ENCODE results near the gene SNCG. TPM values are rescaled to one million over a fixed set of nuclear protein-coding genes. Genes with fewer than 3 reads are reported as not detected.
A peak's percentile ranks its signal among the peaks of the same experiment; 100 is the strongest.

The SNCG gene
- 10 to 100 TPM; 20.9 to 33.8 TPM for total RNA-seq

DNA sequence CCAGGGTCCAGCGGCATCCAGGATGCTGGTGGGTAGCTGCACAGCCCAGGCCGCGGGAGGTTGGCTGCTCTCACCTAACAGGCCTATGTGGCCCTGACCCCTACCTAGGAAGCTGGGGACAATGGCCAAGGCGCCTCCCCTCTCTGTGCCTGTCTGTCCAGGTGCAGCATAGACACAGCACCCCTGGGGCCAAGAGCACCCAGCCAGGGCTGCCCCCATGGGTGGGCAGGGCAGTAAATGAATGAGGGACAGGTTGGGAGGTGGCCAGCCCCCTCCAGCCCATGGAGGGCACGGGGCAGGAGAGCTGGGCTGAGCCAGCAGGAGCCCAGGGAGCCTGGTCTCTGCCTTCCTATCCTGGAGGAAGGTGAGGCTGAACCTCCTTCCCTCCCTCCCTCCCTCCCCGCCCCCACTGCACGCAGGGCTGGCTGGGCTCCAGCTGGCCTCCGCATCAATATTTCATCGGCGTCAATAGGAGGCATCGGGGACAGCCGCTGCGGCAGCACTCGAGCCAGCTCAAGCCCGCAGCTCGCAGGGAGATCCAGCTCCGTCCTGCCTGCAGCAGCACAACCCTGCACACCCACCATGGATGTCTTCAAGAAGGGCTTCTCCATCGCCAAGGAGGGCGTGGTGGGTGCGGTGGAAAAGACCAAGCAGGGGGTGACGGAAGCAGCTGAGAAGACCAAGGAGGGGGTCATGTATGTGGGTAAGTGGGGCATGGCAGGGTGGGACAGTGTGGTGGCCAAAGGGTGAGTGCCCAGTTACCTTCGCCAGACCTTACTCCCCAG is at the start of gene SNCG:
SNCG (plus strand) TSS at position 484 of the 785 bp plus-strand sequence; CDS start at position 583, 99 bp downstream.
- no peaks in the 10 kb centered on the region for H3K9me3 ChIP-seq
- peaks cover 0 to 65% of the 10 kb centered on the region in 2 donors for H3K4me1 ChIP-seq
- H3K36me3 ChIP-seq = no peaks in the 10 kb centered on the region
- H3K27me3 ChIP-seq = no peaks in the 10 kb centered on the region
- H3K4me3 ChIP-seq = peak within 1 kb of the TSS; percentile 40 to 50
- TF ChIP-seq, protein P1, sequence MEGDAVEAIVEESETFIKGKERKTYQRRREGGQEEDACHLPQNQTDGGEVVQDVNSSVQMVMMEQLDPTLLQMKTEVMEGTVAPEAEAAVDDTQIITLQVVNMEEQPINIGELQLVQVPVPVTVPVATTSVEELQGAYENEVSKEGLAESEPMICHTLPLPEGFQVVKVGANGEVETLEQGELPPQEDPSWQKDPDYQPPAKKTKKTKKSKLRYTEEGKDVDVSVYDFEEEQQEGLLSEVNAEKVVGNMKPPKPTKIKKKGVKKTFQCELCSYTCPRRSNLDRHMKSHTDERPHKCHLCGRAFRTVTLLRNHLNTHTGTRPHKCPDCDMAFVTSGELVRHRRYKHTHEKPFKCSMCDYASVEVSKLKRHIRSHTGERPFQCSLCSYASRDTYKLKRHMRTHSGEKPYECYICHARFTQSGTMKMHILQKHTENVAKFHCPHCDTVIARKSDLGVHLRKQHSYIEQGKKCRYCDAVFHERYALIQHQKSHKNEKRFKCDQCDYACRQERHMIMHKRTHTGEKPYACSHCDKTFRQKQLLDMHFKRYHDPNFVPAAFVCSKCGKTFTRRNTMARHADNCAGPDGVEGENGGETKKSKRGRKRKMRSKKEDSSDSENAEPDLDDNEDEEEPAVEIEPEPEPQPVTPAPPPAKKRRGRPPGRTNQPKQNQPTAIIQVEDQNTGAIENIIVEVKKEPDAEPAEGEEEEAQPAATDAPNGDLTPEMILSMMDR (IDR thresholded peaks at IDR 0.05) = no peak
- peak within 1 kb of the TSS; percentile 79 to 80 for H3K27ac ChIP-seq
- no peak for DNase-seq (ENCODE audit: low spot score)

- no peaks in the 10 kb centered on the region for H3K4me1 ChIP-seq
- no peaks in the 10 kb centered on the region for H3K27me3 ChIP-seq
- H3K4me3 ChIP-seq = no peak overlapping the region
- no peaks in the 10 kb centered on the region for H3K9me3 ChIP-seq
- H3K36me3 ChIP-seq = peaks cover 38% of the 10 kb centered on the region
- DNase-seq (ENCODE audit: low spot score) = no peak
- TF ChIP-seq, protein P1 (IDR thresholded peaks at IDR 0.05) = no peak
- H3K27ac ChIP-seq = no peak overlapping the region
These were observed 43.7 kb upstream of the SNCG start for GRCh38 chr10:86914734-86915133.

DNA sequence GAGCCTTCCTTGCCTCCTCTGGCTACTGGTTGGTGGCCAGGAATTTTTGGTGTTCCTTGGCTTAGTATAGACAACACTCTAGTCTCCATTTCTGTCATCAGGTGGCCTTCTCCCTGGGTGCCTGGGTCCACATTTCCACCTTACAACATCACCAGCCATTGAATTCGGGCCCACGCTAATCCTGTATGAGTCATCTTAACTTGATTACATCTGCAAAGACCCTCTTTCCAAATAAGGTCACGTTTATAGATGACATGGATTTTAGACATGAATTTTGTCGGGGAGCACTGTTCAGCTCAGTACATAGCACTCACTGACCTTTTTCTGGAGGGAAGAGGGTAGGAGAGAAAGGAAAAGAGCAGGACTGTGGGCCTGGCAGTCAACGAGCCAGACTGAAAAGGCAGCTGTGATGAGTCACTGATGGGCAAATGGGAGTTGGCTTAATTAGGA is 40.4 kb upstream of the SNCG start:
- Histone ChIP-seq H3K9me3 (no peaks in the 10 kb centered on the region), H3K27ac (peak overlapping the region; percentile 1 to 54), H3K4me1 (no peaks in the 10 kb centered on the region), H3K27me3 (no peaks in the 10 kb centered on the region), H3K4me3 (no peak overlapping the region), H3K36me3 (peaks cover 48% of the 10 kb centered on the region)
- TF ChIP-seq, protein P1 (IDR thresholded peaks at IDR 0.05) = no peak
- DNase-seq (ENCODE audit: low spot score) = no peak

- TF ChIP-seq, protein P1 (IDR thresholded peaks at IDR 0.05) = no peak
- no peak for DNase-seq (ENCODE audit: low spot score)
- no peak overlapping the region for H3K27ac ChIP-seq
These were observed 35.8 kb upstream of the SNCG start for GRCh38 chr10:86922553-86922961.

DNA sequence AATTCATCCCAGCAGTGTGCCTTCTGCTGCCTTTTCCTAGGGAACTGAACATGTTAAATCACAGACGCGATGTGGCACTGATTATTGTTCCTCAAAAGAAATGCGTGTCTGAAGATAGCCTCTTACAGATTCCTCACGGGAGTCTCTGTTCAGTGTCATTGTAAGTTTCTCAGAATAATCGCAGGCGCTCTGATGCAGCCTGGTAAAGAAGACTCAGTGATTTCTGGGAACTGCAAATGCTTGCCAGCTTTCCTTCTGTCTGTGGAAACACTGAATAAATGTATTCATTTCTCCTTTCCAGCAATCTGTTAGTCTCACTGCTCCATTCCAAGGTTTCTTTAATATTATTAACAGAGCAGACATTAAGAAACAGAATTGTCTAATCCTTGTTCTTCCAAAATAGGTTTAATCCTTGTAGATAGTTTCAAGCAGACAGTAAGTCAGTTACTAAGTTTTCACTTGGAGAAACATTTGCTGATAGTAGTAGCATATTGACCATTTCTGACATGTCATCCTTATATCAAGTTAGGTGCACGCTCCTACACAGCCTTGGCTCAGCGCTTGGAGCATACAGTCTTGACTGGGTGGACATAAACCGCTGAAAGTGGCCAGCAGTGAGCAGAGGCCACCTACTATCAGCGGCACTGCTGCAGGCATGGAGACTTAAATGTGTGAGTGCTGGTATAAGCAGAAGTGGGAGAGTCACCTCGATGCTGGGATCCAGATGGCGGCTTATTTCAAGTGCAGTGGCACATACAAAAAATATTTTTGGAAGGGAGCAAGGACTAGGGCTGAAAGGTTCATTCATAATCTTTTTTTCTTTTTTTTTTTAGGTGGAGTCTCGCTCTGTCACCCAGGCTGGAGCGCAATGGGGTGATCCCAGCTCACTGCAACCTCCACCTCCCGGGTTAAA is 28.7 kb upstream of the SNCG start:
- no peaks in the 10 kb centered on the region for H3K9me3 ChIP-seq
- H3K27me3 ChIP-seq = no peaks in the 10 kb centered on the region
- peaks cover 26% of the 10 kb centered on the region for H3K36me3 ChIP-seq
- no peak overlapping the region for H3K4me3 ChIP-seq
- DNase-seq (ENCODE audit: low spot score) = no peak
- no peak overlapping the region for H3K27ac ChIP-seq
- no peaks in the 10 kb centered on the region for H3K4me1 ChIP-seq
- TF ChIP-seq, protein P1 (IDR thresholded peaks at IDR 0.05) = no peak

More at GRCh38 chr10:86922553-86922961, 35.8 kb upstream of the SNCG start:
- peaks cover 38% of the 10 kb centered on the region for H3K36me3 ChIP-seq
- no peak overlapping the region for H3K4me3 ChIP-seq
- H3K4me1 ChIP-seq = no peaks in the 10 kb centered on the region
- H3K9me3 ChIP-seq = no peaks in the 10 kb centered on the region
- no peaks in the 10 kb centered on the region for H3K27me3 ChIP-seq
